Stimulated activated CD8-positive, alpha-beta memory T cell treated with anti-CD3 and anti-CD28 coated beads, Interleukin-15, amount 100 ng/mL, for 1 hour (primary cell): ENCODE measurements around the gene MOGAT1.
A peak's percentile ranks its signal among the peaks of the same experiment; 100 is the strongest.
"Not testable (repeated sequence)": the region's sequence is repeated elsewhere in the genome, so short reads cannot be mapped to it uniquely, and the experiment has no call there.

ENCODE experiments used
- DNase-seq: peaks from one replicate; pipeline ENCODE4 v3.0.0-alpha.2; 2020; ENCODE audit warnings: low read depth

MOGAT1 gene

DNA sequence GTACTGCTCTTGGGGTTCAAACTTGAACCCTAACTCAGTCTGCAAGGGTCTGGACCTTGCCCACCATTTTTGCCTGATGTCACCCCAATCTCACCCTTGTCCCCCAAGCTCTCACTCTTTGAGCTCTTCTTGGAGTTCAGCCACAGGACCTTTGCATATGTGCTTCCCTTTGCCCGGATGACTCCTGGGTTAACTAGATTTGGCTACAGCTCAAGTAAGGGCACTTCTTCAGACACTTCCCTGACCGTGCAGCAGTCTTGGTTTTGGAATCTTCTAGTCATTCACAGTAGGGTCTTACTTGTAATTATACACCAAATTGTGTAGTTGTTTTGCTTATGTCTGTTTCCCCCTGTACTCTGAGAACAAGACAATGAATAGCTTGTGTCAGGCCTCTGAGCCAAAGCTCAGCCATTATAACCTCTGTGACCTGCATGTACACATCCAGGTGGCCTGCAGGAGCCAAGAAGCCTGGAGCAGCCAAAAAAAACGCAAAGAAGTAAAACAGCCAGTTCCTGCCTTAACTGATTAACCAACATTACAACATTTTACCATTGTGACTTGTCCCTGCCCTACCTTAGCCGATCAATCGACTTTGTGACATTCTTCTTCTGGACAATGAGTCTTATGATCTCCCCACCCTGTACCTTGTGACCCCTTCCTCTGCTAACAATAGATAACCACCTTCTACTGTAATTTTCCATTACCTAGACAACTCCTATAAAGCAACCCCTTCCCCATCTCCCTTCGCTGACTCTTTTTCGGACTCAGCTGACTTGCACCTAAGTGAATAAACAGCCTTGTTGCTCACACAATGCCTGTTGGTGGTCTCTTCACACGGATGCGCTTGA lies 1.0 kb upstream of the MOGAT1 start:
- DNase-seq, result no peak

DNA sequence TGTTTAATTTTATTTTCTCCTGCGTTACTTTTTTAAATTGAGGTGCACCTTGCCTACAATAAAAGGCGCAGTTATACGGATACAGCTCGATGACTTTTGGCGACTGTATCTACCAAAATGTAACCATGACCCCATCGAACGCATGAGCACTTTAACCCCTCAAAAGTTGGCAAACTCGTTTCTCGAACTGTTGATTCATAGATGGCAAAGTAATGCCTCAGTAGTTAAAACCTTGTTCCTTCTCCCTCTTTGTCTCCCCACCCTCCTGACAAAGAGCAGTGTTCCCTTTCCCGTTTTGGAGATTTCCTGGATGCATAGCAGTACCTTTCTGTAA lies 577 bp downstream of the MOGAT1 start:
- no peak for DNase-seq

DNA sequence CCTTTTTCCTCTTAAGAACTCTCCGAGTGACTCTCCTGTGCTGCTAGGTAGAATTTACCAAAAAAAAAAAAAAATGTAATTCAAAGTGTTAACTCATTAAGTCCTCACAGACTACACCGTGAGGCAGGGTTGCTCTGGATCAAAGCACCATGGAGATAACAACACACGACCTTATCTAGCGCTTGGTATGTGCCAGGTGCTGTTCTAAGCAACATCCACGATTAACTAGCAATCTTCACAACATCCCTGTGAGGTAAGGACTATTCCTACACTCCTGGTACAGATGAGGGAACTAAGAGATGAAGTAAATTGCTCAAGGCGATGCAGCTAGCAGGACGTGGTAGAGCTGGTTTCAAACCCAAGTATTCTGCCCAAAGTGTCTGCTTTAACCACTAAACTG lies 1.8 kb downstream of the MOGAT1 start:
- DNase-seq, result no peak

DNA sequence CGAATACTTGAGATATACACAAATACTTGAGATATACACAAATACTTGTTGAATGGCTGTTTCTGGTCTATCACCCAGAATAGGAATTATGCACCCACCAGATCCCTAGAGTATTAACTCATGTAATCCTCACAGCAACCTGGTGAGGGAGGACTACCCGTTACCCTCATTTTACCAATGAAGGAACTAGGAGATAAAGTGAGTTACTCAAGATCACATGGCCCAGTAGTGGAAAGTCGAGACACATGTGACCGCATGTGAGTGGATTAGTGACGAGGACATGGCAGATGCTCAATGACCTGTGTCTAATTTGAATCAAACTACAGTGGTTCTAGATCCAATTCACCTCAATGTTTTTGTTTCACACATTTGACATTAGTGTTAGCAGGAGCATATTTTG lies 2.4 kb downstream of the MOGAT1 start:
- no peak for DNase-seq

DNA sequence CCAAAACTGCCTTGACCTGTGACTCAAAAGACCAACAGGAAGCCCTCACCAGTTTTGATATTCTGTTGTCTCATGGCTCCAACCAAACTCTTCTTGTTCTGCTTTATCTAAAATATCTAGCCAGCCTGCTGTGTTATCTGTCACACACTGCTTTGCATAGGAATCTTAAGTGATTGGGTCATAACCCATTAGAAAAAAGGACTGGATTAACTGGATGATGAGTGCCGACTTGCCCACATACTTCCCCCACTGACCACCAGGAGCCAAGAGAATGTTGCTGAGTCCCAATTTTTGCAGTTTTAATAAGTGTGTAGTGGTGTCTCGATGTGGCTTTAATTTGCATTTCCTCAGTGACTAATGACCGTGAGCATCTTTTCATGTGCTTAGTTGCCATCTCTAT lies 6.5 kb downstream of the MOGAT1 start:
- no peak for DNase-seq

DNA sequence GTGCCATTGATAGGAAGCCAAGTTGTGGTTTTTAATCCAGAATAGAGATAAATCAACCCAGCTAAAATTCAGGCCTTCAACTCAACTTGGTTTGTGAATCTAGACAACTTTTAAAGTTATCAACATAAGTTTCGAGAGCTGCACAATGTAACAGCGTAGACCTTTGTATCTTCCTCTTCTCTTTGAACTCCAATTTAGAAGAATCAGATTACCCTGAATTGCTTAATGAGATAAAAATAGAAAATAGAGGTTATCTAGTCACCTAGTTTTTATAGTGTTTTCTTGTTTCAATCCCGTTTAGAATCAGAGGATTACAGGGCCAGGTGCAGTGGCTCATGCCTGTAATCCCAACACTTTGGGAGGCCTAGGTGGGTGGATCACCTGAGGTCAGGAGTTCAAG lies 12.3 kb downstream of the MOGAT1 start:
- no peak for DNase-seq

DNA sequence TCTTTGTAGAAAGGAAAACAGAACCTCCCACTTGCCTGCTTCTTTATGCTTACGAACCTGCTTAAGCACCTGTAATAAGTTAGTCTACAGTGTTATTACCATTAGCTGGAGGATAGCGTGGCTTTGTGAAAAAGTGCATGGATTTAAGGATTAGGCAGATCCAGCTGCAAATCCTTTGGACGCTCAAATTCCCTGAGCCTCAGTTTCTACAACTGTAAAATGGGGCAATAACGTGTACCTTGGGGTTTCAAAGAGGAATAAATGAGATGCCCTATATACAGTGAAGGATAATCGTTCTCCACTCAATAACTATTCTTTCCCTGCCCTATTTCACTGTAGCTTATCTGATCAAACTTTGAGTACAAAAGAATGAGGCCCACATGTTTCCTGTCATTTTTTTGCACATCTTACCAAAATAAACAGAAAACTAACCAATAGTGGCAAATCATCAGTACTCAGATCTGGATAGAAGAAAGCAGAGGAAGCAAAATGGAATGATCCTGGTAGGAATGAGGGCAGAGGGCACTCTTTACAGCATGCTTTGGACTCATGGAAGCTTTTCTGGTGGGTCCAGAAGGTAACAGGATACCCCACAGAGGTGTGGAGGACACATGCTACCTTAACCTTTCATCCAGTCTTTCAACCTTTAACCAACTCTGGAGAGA lies 14.8 kb downstream of the MOGAT1 start:
- no peak for DNase-seq

DNA sequence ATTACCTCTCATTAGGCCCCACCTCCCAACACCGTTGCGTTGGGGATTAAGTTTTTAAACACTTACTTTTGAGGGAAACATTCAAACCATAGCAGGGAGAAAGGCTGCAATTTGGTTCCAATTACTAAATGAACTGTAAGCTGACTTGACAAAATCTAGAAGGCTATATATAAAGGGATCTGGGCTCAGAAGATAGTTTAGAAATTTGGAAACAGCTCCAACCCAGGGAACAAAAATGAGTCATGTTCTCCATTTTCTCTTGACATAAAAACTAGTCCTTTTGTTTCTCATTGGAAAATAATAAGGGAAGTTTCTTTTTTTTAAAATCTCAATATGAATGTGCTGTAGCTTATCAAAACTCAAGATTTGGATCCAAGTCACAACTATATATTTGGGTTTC lies 17.5 kb downstream of the MOGAT1 start:
- DNase-seq, result no peak

DNA sequence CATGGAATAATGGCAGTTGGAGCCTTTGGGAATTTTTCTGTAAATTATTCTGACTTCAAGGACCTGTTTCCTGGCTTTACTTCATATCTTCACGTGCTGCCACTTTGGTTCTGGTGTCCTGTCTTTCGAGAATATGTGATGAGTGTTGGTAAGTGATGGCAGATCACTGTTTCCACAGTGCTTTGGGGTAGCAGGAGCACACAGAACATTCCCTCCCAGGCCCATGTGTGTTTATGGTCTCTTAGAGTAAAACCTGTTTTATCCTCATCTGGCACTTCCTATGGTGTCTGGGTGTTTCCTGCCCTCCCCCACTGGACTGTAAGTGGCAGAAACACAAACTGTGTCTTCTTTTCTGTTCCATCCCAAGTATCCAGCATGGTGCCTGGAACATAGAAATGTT lies 17.9 kb downstream of the MOGAT1 start:
- no peak for DNase-seq

DNA sequence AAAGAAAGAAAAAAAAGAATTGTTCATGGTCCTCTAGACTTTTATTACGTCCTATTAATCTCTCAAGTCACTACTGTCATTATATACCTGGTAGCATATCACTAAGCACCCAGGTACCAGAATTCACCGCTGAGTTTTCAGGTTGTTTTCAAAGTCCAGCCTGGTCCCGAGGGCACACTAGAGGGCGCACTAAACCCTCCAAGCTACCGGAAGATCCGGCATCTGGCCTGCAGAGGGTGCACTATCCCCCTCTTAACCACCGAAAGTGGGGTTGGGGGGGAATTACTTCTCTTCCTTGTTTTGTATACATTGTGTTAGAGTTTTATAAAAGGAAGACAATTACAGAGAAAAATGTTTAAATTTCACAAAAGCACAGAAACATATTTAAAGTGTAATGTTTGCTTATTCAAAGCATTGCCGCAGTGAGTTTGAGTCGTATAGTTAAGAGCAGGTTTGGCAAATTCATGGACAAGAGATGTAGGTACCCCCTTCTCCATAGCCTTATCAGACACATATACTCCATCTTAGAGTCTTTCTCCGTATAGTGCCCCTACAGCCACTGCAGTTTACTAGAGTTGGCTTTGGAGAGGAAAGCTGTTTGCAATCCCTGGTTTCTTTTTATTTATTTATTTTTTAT lies 19.2 kb downstream of the MOGAT1 start:
- DNase-seq, result peak; percentile 51

DNA sequence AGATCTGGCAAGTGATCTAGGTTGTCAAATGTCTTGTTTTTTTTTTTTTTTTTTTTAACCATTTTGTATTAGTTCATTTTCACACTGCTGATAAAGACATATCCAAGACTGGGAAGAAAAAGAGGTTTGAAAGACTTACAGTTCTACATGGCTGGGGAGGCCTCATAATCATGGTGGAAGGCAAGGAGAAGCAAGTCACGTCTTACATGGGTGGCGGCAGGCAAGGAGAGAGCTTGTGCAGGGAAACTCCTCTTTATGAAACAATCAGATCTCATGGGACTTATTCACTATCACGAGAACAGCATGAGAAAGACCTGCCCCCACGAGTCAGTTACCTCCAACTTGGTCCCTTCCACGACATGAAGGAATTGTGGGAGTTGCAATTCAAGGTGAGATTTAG lies 22.0 kb downstream of the MOGAT1 start:
- not testable (repeated sequence) for DNase-seq

DNA sequence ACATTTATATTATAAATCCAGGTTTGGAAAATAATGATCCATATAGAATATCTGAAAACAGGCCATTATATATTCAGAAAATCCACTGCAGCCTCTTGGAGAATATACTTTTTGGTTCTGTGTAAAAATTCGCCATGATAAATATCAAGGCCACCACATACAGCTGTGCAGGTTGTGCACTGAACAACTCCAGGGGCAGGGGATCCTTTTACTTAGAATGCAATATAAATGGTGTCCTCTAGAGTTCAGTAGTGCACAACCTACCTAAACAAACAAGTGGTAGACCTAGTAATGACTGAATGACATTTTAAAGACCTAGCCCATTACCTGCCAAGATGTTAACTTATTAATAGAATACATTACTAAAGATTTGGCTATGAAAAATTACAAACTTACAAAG lies 22.4 kb downstream of the MOGAT1 start:
- no peak for DNase-seq

DNA sequence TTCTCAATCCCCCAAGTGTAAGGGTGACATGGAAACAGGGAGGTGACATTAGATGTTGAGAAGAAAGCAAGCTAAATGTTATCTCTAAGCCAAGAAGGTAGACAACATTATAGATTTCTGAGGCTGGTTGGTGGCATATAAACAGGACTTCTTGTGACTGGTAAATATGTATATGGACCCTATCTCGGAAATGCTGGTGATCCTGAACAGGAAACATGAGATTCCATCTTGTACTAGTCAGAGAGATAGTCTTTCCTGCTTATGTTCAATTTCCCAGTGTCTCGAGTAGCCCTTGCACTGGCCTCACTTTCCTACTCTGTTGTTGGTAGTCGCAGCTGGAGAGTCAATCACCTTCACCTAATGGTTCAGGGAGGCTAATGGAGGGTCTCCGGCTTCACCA lies 26.8 kb downstream of the MOGAT1 start:
- DNase-seq, result no peak

DNA sequence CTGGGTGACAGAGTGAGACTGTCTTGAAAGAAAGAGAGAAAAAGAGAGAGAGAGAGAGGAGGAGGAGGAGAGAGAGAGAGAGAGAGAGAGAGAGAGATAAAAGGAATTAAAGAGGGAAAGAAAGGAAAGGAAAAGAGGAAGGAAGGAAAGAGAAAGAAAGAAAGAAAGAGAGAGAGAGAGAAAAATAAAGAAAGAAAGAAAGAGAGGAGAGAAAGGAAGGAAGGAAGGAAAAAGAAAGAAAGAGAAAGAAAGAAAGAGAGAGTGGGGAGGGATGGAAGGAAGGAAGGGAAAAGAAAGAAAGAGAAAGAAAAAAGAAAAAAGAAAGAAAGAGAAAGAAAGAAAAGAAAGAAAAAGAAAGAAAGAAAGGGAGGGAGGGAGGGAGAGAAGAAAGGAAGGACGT lies 29.8 kb downstream of the MOGAT1 start:
- no peak for DNase-seq

DNA sequence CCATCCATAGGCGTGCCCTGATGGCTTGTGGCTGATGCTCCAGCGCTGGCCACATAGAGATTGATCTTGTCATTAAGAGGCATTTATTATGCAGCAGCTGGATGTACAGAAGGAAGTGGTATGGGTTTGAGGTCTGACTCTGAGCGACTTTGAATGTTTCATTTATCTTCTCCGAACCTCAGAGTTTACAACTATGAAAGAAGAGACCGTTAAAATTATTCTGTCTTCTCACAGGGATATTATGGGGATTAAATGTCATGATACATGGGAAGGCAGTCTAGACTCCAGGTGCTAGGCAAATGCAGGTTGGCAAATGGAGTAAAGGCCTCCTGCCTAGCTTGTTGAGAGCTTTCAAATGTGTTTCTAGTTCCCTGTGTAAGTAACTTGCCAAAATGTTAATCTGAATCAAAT lies 30.3 kb downstream of the MOGAT1 start:
- DNase-seq, result no peak

DNA sequence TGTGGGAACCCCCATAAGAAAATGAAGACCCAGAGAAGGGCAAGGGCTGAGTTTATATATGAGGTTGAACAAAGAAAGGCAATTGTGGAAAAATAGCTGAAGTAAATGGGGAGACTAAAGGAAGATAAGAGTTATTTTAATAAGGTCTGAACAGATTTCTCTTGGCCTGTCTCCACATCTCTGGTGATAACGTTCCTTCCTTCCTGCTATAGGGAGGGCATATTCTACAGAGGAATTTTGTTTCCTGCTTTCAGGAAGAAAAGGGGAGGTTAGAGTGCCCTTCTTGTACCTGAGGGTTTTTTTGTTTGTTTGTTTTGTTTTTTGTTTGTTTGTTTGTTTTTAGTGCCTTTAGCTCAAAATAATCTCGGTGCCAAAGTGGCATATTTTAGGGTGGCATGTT lies 31.6 kb downstream of the MOGAT1 start:
- no peak for DNase-seq

DNA sequence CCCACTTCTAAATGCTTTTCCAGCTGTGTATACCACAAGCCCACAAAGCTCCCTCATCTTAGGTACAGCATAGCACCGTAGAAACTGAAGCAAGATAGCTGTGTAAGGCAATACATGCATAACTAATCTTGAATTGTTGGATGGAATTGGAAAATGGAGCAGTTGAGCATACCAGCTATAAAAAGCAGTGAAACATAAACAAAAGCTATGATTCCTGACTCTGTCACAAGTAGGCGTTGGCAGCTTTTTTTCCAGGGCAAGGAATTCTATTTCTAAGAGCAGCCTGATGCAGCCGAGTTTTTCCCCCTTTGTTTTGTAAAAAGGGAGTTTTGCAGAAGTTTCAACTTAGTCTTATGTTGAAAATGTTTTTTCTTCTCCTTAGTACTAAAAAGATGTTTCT lies 32.4 kb downstream of the MOGAT1 start:
- no peak for DNase-seq

DNA sequence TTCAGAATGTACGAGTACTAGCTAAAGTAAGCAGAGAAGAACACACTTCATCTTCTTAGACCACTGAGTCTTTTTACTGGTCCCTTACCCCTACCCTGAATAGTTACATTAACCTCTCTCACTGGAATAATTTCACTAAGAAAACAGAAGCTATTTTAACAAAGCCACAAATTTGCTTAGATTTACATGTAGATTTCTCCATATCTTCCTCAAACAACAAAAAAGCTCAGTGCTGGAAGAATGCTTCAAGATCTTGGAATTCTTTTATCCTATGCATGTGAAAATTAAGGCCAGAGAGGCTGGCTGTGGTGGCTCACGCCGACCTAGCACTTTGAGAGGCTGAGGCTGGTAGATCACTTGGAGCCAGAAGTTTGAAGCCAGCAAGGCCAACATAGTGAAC lies 35.2 kb downstream of the MOGAT1 start:
- DNase-seq, result no peak

DNA sequence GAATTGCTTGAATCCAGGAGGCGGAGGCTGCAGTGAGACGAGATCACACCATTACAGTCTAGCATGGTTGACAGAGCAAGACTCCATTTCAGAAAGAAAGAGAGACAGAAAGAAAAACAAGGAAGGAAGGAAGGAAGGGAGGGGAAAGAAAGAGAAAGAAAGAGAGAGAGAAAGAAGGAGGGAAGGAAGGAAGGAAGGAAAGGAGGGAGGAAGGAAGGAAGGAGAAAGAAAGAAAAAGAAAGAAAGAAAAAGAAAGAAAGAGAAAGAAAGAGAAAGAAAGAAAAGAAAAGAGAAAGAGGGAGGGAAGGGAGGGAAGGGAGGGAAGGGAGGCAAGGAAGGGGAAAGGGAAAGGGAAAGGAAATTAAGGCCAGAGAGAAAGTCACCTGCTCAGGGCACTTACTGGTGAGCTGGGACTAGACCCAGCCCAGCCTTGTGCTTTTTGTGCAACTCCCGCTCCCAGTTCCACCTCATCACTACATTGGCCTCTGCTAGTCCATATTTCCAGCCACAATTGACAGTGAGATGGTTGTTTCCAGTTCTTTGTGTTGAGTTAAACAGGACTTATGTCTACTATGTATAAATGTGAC lies 35.7 kb downstream of the MOGAT1 start:
- DNase-seq, result no peak

DNA sequence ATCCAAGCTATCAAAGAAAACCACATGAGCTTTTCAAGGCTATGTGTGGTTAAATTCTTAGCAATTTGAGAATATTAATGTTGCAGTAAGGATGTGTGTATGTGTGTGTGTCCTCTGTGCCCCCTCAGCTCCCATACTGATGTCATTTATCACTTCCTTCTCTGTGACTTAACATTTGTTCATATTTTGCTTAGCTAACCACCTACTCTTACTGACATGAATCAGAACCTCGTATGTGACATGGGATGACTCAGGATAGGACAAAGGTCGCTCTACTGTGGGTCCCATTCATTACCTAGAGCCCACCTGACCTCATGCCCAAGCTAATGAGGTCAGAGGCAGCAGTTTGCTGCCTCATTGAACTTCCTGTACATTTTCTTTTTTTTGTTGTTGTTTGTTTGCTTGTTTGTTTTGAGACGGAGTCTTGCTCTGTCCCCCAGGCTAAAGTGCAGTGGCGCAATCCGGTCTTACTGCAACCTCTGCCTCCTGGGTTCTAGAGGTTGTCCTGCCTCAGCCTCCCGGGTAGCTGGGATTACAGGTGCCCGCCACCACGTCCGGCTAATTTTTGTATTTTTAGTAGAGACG lies 36.3 kb downstream of the MOGAT1 start:
- DNase-seq, result no peak

DNA sequence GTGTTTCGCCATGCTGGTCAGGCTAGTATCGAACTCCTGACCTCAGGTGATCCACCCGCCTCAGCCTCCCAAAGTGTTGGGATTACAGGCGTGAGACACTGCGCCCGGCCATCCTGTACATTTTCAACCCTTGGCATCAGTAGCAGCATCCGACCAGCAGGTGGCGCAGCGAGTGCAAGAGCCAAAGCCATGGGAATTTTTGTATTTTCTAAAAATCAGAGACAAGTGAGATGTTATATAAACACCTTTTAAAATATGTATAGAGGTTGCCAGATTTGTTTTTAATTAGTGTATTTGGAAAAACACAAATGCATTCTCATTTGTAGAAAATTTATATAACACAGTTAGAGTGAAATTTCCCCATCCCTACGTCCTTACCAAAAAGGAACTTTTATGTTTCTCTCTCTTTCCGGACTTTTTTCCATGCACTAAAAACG lies 36.8 kb downstream of the MOGAT1 start:
- DNase-seq, result peak; percentile 62

DNA sequence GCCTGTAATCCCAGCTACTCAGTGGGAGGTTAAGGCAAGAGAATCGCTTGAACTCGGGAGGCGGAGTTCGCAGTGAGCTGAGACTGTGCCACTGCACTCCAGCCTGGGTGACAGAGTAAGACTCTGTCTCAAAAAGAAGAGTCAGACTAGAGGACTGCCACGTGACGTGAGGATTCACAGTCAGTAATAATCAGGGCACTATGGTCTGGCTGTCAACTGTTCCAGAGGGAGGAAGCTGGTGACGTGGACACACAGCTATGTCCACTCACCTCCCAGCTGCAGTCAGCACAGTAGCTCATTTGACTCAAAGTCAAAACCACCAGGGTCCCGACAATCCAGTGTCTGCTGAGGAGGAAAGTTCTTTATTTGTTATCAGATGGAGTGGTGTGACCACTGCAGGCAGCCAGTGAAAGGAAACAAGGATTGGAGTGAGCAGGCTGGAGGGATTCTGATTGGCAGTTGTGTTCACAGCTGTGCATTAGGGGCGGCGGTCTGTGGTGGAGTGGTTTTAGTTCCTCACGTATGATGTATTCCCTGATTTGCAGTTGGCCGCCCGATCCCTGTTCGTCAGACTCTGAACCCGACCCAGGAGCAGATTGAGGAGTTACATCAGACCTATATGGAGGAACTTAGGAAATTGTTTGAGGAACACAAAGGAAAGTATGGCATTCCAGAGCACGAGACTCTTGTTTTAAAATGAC lies 37.9 kb downstream of the MOGAT1 start:
- DNase-seq, result no peak
